ENCODE measurements around the gene TMCC1. TPM values are rescaled to one million over a fixed set of nuclear protein-coding genes. Genes with fewer than 3 reads are reported as not detected.

The TMCC1 gene
- total RNA-seq, 4 donors from 2014 or later, result 24.3 to 41.7 (median 31.1) TPM

- Histone ChIP-seq H3K4me3 (replicated peaks in 1 of 3) (no peak overlapping the region), H3K27me3 (no peaks in the 10 kb centered on the region), H3K36me3 (no peaks in the 10 kb centered on the region), H3K27ac (no peak overlapping the region), H3K4me1 (no peaks in the 10 kb centered on the region), H3K9me3 (no peaks in the 10 kb centered on the region)
- TF ChIP-seq, protein P1, sequence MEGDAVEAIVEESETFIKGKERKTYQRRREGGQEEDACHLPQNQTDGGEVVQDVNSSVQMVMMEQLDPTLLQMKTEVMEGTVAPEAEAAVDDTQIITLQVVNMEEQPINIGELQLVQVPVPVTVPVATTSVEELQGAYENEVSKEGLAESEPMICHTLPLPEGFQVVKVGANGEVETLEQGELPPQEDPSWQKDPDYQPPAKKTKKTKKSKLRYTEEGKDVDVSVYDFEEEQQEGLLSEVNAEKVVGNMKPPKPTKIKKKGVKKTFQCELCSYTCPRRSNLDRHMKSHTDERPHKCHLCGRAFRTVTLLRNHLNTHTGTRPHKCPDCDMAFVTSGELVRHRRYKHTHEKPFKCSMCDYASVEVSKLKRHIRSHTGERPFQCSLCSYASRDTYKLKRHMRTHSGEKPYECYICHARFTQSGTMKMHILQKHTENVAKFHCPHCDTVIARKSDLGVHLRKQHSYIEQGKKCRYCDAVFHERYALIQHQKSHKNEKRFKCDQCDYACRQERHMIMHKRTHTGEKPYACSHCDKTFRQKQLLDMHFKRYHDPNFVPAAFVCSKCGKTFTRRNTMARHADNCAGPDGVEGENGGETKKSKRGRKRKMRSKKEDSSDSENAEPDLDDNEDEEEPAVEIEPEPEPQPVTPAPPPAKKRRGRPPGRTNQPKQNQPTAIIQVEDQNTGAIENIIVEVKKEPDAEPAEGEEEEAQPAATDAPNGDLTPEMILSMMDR (IDR thresholded peaks at IDR 0.05), result no peak
- no peak for TF ChIP-seq POLR2A (IDR thresholded peaks at IDR 0.05)
- no peak for DNase-seq
- intact Hi-C loops (cut with DNase I), result loop anchor here (5.0 to 10.0 kb wide), 2 partner anchors 110 to 433 kb away; no protein-coding TSS in a partner anchor
- WGBS, 2 donors, result 89 to 94% methylated on average over 9 of the region's 9 CpGs
Measured at GRCh38 chr3:129937717-129938116, 44.2 kb upstream of the TMCC1 start.

- H3K9me3 ChIP-seq, result no peaks in the 10 kb centered on the region
- H3K4me3 ChIP-seq (replicated peaks in 1 of 3), result no peak overlapping the region
- TF ChIP-seq POLR2A (IDR thresholded peaks at IDR 0.05), result no peak
- TF ChIP-seq, protein P1 (IDR thresholded peaks at IDR 0.05), result no peak
- no peaks in the 10 kb centered on the region for H3K36me3 ChIP-seq
- H3K27me3 ChIP-seq, result no peaks in the 10 kb centered on the region
- H3K27ac ChIP-seq, result peak overlapping the region in 1 of 3 donors; percentile 32
- 37 to 45% methylated on average over 6 of the region's 6 CpGs for WGBS, 2 donors
- H3K4me1 ChIP-seq, result no peaks in the 10 kb centered on the region
- DNase-seq, result peak; percentile 32 to 34
- intact Hi-C loops (cut with DNase I), result loop anchor here (5.0 to 10.0 kb wide), 2 partner anchors 109 to 432 kb away; no protein-coding TSS in a partner anchor
Measured at GRCh38 chr3:129936757-129937156, 43.2 kb upstream of the TMCC1 start.

GRCh38 chr3:129934234-129935123, 41.0 kb upstream of the TMCC1 start:
- H3K27ac ChIP-seq, result no peak overlapping the region
- no peaks in the 10 kb centered on the region for H3K4me1 ChIP-seq
- H3K4me3 ChIP-seq (replicated peaks in 1 of 3), result no peak overlapping the region
- H3K27me3 ChIP-seq, result no peaks in the 10 kb centered on the region
- H3K9me3 ChIP-seq, result no peaks in the 10 kb centered on the region
- no peak for TF ChIP-seq POLR2A (IDR thresholded peaks at IDR 0.05)
- TF ChIP-seq, protein P1 (IDR thresholded peaks at IDR 0.05), result peak; percentile 75 to 87 (median 84)
- intact Hi-C loops (cut with DNase I), result loop anchor here (5.0 to 10.0 kb wide), 3 partner anchors 107 to 430 kb away; no protein-coding TSS in a partner anchor
- DNase-seq, result peak; percentile 26 to 28
- no peaks in the 10 kb centered on the region for H3K36me3 ChIP-seq
- WGBS, 2 donors, result 24 to 28% methylated on average over 20 of the region's 20 CpGs

DNA sequence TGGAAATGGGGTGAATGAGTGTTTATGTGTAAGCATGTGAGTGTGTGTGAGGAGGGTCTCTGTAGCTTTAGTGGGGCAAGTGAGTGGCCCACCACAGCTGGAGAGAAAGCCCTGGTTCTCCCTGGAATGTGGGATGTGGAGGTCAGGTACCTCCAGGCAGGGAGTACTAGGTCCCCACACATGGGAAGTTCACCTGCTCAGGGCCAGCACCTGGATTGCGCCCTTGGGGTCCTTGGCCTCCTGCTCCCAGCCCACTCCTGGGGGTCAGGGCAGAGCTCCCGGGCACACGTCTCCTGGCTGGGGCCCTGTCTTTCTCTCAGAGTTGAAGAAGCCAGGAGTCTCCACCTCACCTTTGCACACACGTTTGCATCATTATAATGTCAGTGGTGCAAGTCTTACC, 40.0 kb upstream of the TMCC1 start:
- TF ChIP-seq POLR2A (IDR thresholded peaks at IDR 0.05), result no peak
- TF ChIP-seq, protein P1 (IDR thresholded peaks at IDR 0.05), result no peak
- WGBS, 2 donors, result 89 to 94% methylated on average over 4 of the region's 4 CpGs
- no peaks in the 10 kb centered on the region for H3K4me1 ChIP-seq
- no peaks in the 10 kb centered on the region for H3K36me3 ChIP-seq
- no peak overlapping the region for H3K27ac ChIP-seq
- no peaks in the 10 kb centered on the region for H3K9me3 ChIP-seq
- H3K27me3 ChIP-seq, result no peaks in the 10 kb centered on the region
- DNase-seq, result no peak
- intact Hi-C loops (cut with DNase I), result loop anchor here (5.0 to 10.0 kb wide), 2 partner anchors 301 to 429 kb away; no protein-coding TSS in a partner anchor
- no peak overlapping the region for H3K4me3 ChIP-seq (replicated peaks in 1 of 3)

GRCh38 chr3:129929383-129929782, 35.9 kb upstream of the TMCC1 start:
- intact Hi-C loops (cut with DNase I), result no loop called here
- H3K27me3 ChIP-seq, result no peaks in the 10 kb centered on the region
- no peak for DNase-seq
- H3K9me3 ChIP-seq, result no peaks in the 10 kb centered on the region
- 80 to 81% methylated on average over 1 of the region's 1 CpG for WGBS, 2 donors
- no peak overlapping the region for H3K4me3 ChIP-seq (replicated peaks in 1 of 3)
- no peak overlapping the region for H3K27ac ChIP-seq
- H3K4me1 ChIP-seq, result no peaks in the 10 kb centered on the region
- TF ChIP-seq POLR2A (IDR thresholded peaks at IDR 0.05), result no peak
- TF ChIP-seq, protein P1 (IDR thresholded peaks at IDR 0.05), result no peak
- no peaks in the 10 kb centered on the region for H3K36me3 ChIP-seq

All from thyroid gland (tissue), 4 donors.